Measurements from ENCODE around the gene SCYGR4.
"Not testable (repeated sequence)": the region's sequence is repeated elsewhere in the genome, so short reads cannot be mapped to it uniquely, and the experiment has no call there.

SCYGR4 gene

GRCh38 chr2:227617316-227618230 is at the start of gene SCYGR4:
TSS of gene SCYGR4 (plus strand) at chr2:227617498. CDS start at chr2:227617498, 0 bp downstream.
- DNase-seq (ENCODE audit: insufficient read length, low spot score): no peak
- no peak for FAIRE-seq

GRCh38 chr2:227568852-227569169 is 48.5 kb upstream of the SCYGR4 start:
- DNase-seq (ENCODE audit: insufficient read length, low spot score) (no peak), FAIRE-seq (no peak)

- DNase-seq (ENCODE audit: insufficient read length, low spot score) (no peak), FAIRE-seq (no peak)
These were observed 46.7 kb upstream of the SCYGR4 start for GRCh38 chr2:227570615-227571014.

GRCh38 chr2:227576110-227576509 is 41.2 kb upstream of the SCYGR4 start:
- DNase-seq (ENCODE audit: insufficient read length, low spot score) (no peak), FAIRE-seq (no peak)

- FAIRE-seq (no peak), DNase-seq (ENCODE audit: insufficient read length, low spot score) (no peak)
These were observed 40.5 kb upstream of the SCYGR4 start for GRCh38 chr2:227576812-227577211.

GRCh38 chr2:227577555-227577954 is 39.7 kb upstream of the SCYGR4 start:
- DNase-seq (ENCODE audit: insufficient read length, low spot score): no peak
- no peak for FAIRE-seq

- no peak for FAIRE-seq
- no peak for DNase-seq (ENCODE audit: insufficient read length, low spot score)
These were observed 38.7 kb upstream of the SCYGR4 start for GRCh38 chr2:227578642-227579041.

- DNase-seq (ENCODE audit: insufficient read length, low spot score): no peak
- FAIRE-seq: no peak
These were observed 37.5 kb upstream of the SCYGR4 start for GRCh38 chr2:227579791-227580190.

GRCh38 chr2:227582369-227582768 is 34.9 kb upstream of the SCYGR4 start:
- FAIRE-seq (no peak), DNase-seq (ENCODE audit: insufficient read length, low spot score) (no peak)

- DNase-seq (ENCODE audit: insufficient read length, low spot score): no peak
- FAIRE-seq: no peak
These were observed 24.5 kb upstream of the SCYGR4 start for GRCh38 chr2:227592694-227593387.

GRCh38 chr2:227595797-227596196 is 21.5 kb upstream of the SCYGR4 start:
- no peak for DNase-seq (ENCODE audit: insufficient read length, low spot score)
- FAIRE-seq: no peak

- DNase-seq (ENCODE audit: insufficient read length, low spot score) (no peak), FAIRE-seq (no peak)
These were observed 20.3 kb upstream of the SCYGR4 start for GRCh38 chr2:227597036-227597435.

- FAIRE-seq: no peak
These were observed 19.3 kb upstream of the SCYGR4 start for GRCh38 chr2:227597998-227598397.

GRCh38 chr2:227598835-227599503 is 18.3 kb upstream of the SCYGR4 start, which contains the start of gene SCYGR2:
TSS of gene SCYGR2 (plus strand) at chr2:227598893. CDS start at chr2:227598893, 0 bp downstream.
- not testable (repeated sequence) for FAIRE-seq; DNase-seq (ENCODE audit: insufficient read length, low spot score)

More at GRCh38 chr2:227597998-227598397, 19.3 kb upstream of the SCYGR4 start:
- no peak for DNase-seq (ENCODE audit: insufficient read length, low spot score)

GRCh38 chr2:227602358-227602757 is 14.9 kb upstream of the SCYGR4 start:
- FAIRE-seq: no peak
- DNase-seq (ENCODE audit: insufficient read length, low spot score): no peak

- DNase-seq (ENCODE audit: insufficient read length, low spot score) (no peak), FAIRE-seq (no peak)
These were observed 10.8 kb upstream of the SCYGR4 start for GRCh38 chr2:227606476-227606875.

GRCh38 chr2:227607941-227608340 is 9.4 kb upstream of the SCYGR4 start:
- FAIRE-seq (no peak), DNase-seq (ENCODE audit: insufficient read length, low spot score) (no peak)

- FAIRE-seq (no peak), DNase-seq (ENCODE audit: insufficient read length, low spot score) (no peak)
These were observed 8.5 kb upstream of the SCYGR4 start for GRCh38 chr2:227608561-227609338.

- no peak for DNase-seq (ENCODE audit: insufficient read length, low spot score)
- no peak for FAIRE-seq
These were observed 7.2 kb upstream of the SCYGR4 start for GRCh38 chr2:227610123-227610522.

GRCh38 chr2:227612546-227613271 is 4.6 kb upstream of the SCYGR4 start:
- FAIRE-seq (no peak), DNase-seq (ENCODE audit: insufficient read length, low spot score) (no peak)

Measured in GM19239 (cell line).